Measurements from ENCODE around the gene PLCH2. TPM values are rescaled to one million over a fixed set of nuclear protein-coding genes. Genes with fewer than 3 reads are reported as not detected.
A peak's percentile ranks its signal among the peaks of the same experiment; 100 is the strongest.

The PLCH2 gene
- total and polyA plus RNA-seq, 9 of the 15 experiments (the other 6 are each of a cell fraction or from before 2014, with no cell fraction given): 0.16 TPM; not detected in 8

- no TSS peak for BruUV-seq (replicated peaks)
- peak; percentile 66 for ATAC-seq
- in situ Hi-C loops (cut with MboI) (no loop called here), intact Hi-C loops (cut with micrococcal nuclease) (no loop called here)
- H3K4me1 ChIP-seq (replicated peaks in 1 of 2; ENCODE audit: control insufficient read depth in 2 of 2, insufficient read depth in 2 of 2, low read length in 2 of 2): peaks cover 0 to 71% of the 10 kb centered on the region in 2 experiments; a peak in 2 of 5 replicates
- H3K9me1 ChIP-seq (ENCODE audit: control insufficient read depth, insufficient read depth, low read length): no peaks in the 10 kb centered on the region
- no peak overlapping the region; a peak in 1 of 4 replicates for H3K9ac ChIP-seq (ENCODE audit: insufficient read depth in 1 of 2, low read depth in 2 of 2, low read length in 2 of 2)
- H2AFZ ChIP-seq (ENCODE audit: low read depth, low read length): no peak overlapping the region
- no peak overlapping the region for H3K4me3 ChIP-seq
- CTCF ChIA-PET (ENCODE audit: low intra/inter-chr PET ratio): no interaction called here
- no peak for FAIRE-seq
- no peak overlapping the region for H3K27ac ChIP-seq (ENCODE audit: extremely low read depth, low read depth, low read length)
- no peaks in the 10 kb centered on the region for H3K36me3 ChIP-seq (ENCODE audit: control insufficient read depth, insufficient read depth, low read length)
- peak; percentile 64 to 78 (median 76) for DNase-seq (ENCODE audit: extremely low read depth in 1 of 4, low spot score in 3 of 4)
- no peaks in the 10 kb centered on the region for H3K9me3 ChIP-seq (replicated peaks; ENCODE audit: control insufficient read depth, insufficient read depth, low read depth, low read length)
- H4K20me1 ChIP-seq (replicated peaks; ENCODE audit: control insufficient read depth, insufficient read depth, low read length): peaks cover 43% of the 10 kb centered on the region
- H3K4me2 ChIP-seq (ENCODE audit: insufficient read depth, low read length): no peak overlapping the region
- H3K79me2 ChIP-seq (ENCODE audit: control insufficient read depth, insufficient read depth, low read length): no peaks in the 10 kb centered on the region
- H3K27me3 ChIP-seq (ENCODE audit: control insufficient read depth in 2 of 2, insufficient read depth in 2 of 2, low read length in 2 of 2): peaks cover 9 to 75% of the 10 kb centered on the region in 2 experiments; a peak in 3 of 5 replicates
- 4% methylated on average over 12 of the region's 14 CpGs for WGBS (ENCODE audit: insufficient coverage, low coverage, missing lambda C conversion rate)
- POLR2A ChIA-PET: interaction anchor here (1.1 to 1.4 kb wide), 3 partner anchors 12 to 21 kb away, joined by 3 to 4 read pairs (median 3); no protein-coding TSS in a partner anchor
- no peak for TF ChIP-seq SRSF1 (IDR thresholded peaks at IDR 0.05; ENCODE audit: low read depth, low read length)
- no peak for TF ChIP-seq KHSRP (IDR thresholded peaks at IDR 0.05)
- no peak for TF ChIP-seq ZKSCAN8 (CRISPR knock-in tag; IDR thresholded peaks at IDR 0.05)
- TF ChIP-seq NCOA2 (IDR thresholded peaks at IDR 0.05; ENCODE audit: partially characterized antibody in 2 of 2): no peak
- no peak for TF ChIP-seq DPF2 (IDR thresholded peaks at IDR 0.05)
- no peak for TF ChIP-seq HMG20B (CRISPR knock-in tag; IDR thresholded peaks at IDR 0.05)
- TF ChIP-seq ZNF224 (CRISPR knock-in tag; IDR thresholded peaks at IDR 0.05): peak; percentile 39; the same call in 1 of the 2 replicates
- no peak for TF ChIP-seq ARID3A (IDR thresholded peaks at IDR 0.05; ENCODE audit: borderline replicate concordance, low read depth, low read length)
- no peak for TF ChIP-seq U2AF1 (optimal IDR thresholded peaks at IDR 0.05; ENCODE audit: low read depth, low read length)
- TF ChIP-seq ZNF263 (CRISPR knock-in tag; IDR thresholded peaks at IDR 0.05; ENCODE audit: borderline replicate concordance): peak; percentile 67; the same call in 1 of the 2 replicates
- TF ChIP-seq PCBP2 (IDR thresholded peaks at IDR 0.05; ENCODE audit: low read depth, low read length, poor library complexity, severe bottlenecking): no peak
- TF ChIP-seq NFIC (IDR thresholded peaks at IDR 0.05): no peak
- TF ChIP-seq, protein P1, sequence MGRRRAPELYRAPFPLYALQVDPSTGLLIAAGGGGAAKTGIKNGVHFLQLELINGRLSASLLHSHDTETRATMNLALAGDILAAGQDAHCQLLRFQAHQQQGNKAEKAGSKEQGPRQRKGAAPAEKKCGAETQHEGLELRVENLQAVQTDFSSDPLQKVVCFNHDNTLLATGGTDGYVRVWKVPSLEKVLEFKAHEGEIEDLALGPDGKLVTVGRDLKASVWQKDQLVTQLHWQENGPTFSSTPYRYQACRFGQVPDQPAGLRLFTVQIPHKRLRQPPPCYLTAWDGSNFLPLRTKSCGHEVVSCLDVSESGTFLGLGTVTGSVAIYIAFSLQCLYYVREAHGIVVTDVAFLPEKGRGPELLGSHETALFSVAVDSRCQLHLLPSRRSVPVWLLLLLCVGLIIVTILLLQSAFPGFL (CRISPR knock-in tag; IDR thresholded peaks at IDR 0.05): no peak
- peak; percentile 90 for TF ChIP-seq MIER1 (IDR thresholded peaks at IDR 0.05; ENCODE audit: low read depth)
- TF ChIP-seq ZNF274 (IDR thresholded peaks at IDR 0.05; ENCODE audit: borderline replicate concordance, low read depth, low read length): no peak
- no peak for TF ChIP-seq RUNX1 (IDR thresholded peaks at IDR 0.05; ENCODE audit: low read depth)
- no peak for TF ChIP-seq ZC3H11A (IDR thresholded peaks at IDR 0.05; ENCODE audit: low read depth, low read length)
- no peak for TF ChIP-seq SAFB2 (IDR thresholded peaks at IDR 0.05; ENCODE audit: borderline replicate concordance, low read depth, low read length, severe bottlenecking)
- no peak for TF ChIP-seq CTBP1 (IDR thresholded peaks at IDR 0.05; ENCODE audit: borderline replicate concordance)
Measured at GRCh38 chr1:2468041-2468472, 8.0 kb upstream of the PLCH2 start.
